Activated CD8-positive, alpha-beta memory T cell treated with anti-CD3 and anti-CD28 coated beads for 1 hour (primary cell): ENCODE measurements around the gene PCDH9.

Experiments
- DNase-seq, 2 donors: peaks; one replicate each; pipeline ENCODE4 v3.0.0-alpha.2; 2020; ENCODE audit warnings: low read depth in 1 of 2; ENCODE audit errors: extremely low read depth in 1 of 2

The PCDH9 gene

DNA sequence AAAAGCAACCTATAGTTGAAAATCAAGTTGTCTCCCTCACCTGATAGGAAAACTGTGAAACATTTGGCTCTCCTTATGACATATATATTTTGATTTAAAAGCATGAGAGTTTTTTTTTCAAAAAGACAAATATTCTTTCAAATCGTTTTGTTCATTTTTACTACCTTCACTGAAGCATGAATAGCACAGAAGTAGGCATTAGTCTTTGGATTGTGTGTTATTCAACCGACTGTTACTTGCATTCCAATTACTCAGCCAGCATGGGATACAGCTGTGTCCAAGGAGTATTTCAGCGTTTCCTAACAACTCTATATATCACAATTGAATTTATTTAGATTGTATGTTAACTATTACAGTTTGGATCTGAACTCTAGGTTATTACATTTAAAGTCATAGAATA lies 135.2 kb downstream of the PCDH9 start:
- no peak for DNase-seq

DNA sequence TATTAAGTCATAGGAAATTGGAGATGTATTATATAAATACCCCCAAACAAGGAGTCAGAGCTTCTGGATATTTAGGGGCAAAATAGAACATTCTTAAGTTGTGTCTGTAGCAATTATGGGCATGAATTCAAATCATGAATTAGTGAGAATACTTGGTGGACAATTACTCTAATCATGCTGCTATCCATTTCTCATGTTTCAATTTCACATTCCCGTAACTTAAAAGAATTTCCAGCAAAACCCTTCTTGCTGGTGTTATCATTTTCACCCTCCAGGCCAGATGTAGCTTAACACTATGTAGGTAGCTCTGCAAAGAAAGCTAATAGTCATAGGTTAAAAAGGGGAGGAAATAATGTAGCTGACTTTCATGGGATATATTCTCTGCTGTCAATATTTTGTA lies 136.1 kb downstream of the PCDH9 start:
- no peak for DNase-seq

DNA sequence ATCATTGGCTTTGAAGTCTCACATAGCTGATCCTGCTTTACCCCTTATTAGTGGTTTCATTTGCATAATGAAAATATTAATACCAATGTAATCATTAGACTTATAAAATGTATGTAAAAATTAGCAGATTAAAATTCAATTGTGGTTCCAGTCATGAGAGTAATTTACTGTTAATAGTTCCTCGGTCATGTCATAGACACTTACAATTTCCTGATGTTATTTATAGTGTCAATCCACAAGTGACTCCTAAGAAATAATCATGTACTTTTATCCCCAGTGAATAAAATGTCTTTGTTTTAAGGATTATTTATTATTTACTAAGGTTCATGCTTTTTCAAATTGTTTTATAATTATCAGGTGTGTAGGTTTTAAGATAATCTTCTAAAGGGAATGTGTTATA lies 138.5 kb downstream of the PCDH9 start:
- no peak for DNase-seq

DNA sequence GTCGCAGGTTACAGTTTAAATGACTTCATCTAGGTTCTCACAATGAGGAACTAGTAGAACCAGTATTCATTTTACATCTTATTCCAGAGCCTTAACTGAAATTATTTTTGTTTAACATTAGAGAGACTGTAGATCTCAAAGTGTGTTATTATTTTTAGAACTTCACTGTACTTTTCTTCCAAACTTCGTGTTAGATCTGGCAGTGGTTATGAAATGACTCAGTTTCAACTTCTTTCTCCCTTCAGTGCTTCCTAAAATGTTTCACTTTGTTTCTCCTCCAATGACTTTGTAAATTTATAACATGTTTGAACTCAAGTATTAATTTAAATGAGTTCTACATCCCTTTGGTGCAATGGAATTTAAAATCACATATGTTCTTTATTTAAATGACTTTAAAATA lies 139.3 kb downstream of the PCDH9 start:
- no peak for DNase-seq

DNA sequence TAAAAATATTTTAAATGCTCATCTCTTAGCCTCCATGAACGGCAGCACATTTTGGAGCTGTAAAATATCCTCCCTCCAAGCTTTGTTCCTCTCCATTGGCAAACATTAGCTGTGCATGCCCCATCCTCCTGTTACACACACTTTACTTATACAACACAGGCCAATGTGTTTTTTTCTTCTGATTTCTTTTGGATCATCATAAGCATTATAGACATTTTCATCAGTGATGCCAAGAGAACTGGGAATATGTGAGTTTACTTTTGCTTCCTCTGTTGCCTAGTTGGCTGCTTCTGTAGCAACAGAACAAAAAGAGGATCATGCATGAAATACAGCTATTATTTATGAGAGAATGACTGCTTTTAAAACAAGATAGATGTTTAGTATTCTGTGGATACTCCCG lies 142.6 kb downstream of the PCDH9 start:
- no peak for DNase-seq

DNA sequence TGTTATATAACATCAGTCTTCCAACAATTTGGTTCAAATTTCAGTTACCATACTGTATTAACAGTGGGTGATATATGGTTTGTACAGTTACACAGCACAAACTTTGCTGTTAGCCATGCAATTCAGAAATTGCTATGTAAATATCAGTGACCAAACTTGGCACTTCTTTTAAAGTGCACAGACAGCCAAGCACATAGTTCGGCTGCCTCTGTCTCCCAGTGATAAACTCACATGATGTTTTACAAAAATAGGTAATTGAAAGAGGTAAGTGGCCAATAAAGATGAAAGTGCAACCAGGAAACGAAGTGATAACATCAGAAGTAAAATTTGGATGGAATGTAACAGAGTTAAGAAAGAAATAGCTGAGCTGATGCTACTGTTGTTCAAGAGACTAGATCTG lies 143.9 kb downstream of the PCDH9 start:
- no peak for DNase-seq

DNA sequence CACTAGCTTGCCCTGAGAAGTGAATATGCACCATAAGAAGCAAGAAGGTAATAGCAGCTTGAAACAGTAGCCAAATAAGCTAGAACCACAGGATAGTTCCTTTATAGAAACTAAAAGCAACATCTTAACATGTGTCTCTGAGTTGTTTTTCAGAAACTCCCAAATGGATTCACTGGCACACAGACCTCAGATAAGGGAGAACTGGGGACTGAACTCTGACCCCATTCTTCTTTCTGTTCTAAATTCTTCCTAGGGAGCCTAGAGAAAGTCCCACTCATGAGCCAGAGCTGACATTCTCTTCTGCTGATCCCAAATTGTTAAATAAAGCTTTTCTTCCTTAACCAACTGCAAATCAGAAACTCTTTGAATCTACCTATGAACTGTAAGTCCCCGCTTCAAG lies 146.1 kb downstream of the PCDH9 start:
- no peak for DNase-seq

DNA sequence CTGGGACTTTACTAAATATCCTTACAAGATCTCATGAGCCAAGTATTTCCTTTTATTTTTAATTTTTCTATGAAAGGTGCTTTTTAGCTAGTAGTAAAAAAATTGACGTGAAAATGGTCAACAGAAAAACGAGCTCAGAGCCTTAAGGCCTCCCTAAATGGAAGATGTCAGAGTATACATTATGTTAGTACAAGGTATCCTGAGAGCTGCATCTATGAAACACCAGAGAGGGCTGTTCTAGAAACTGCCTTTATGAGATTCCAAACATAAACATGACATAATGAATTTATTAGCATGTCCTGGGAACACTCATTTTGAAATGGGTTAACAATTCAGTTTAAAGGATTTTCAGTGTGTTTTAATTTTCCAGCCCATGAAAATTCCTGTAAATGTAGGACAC lies 146.6 kb downstream of the PCDH9 start:
- no peak for DNase-seq

DNA sequence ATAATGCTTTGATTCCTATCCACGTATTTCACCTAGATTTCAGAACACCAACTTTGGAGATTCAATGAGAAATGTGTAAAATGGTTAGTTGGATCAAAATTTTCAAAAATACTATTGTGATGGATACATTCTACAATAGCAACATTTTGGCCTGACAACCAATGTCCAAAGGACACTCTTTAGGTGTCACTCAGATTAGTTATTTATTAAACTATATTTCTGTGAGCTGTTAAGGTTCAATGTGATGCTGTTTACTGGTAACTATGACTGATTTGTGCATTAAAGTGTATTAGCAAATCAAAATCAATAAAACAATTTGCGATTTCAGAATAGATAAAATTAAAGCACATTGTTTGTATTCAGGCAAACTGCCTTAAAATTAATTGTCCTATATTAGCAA lies 149.8 kb downstream of the PCDH9 start:
- no peak for DNase-seq

DNA sequence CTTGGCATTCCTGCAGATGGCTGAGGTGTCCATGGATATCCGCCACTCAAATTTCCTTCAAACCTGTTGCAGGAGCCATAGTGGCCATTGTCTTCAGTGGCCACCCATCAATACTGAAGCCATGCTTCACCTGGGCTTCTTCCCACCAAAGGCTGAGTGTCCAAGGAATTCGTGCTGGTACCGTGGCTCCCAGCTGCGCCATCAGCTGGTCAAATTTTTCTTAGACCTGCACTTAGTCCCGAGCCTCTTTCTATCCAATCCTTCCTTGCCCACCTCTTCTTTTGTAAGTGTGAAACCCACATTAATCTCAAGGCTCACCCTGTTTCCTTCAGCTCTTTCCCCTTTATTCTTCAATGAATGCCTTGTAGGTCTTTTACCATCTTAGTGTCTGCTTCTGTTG lies 152.1 kb downstream of the PCDH9 start:
- DNase-seq: no peak

DNA sequence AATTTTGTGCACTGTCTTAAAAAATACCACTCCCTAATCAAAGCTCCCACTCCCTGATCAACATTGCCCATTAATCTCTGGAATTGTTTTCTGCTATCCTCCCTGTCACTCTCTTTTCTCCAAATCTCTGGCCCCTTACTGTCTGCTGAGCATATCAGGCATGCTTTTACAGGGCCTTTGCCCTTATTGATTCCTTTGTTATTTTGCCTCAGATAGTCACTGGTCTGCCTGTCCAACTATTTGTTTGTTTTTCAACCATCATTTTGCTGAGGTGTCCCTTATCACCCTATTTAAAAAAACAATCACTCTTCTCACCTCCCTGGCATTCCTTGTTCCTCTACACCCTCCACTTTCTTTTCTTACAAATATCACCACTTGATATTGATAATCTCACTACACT lies 153.0 kb downstream of the PCDH9 start:
- DNase-seq: no peak

DNA sequence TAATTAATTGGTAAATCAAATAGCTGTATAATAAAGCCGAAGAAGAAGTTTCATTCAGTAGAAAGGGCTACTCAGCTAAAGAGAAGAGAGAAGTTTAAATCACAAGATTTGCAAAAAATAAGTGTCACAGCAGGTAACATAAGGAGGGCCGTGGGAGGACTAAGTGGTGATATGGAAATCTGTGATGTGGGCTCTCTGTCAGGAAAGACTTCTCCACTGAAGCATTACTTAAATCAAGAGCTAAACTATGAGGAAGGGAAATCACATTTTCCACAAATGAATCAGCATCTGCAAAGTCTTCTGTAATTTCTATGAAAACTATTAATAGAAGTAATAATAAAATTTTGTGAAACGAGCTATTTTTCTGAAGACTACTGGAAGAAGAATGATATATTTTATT lies 153.8 kb downstream of the PCDH9 start:
- no peak for DNase-seq

DNA sequence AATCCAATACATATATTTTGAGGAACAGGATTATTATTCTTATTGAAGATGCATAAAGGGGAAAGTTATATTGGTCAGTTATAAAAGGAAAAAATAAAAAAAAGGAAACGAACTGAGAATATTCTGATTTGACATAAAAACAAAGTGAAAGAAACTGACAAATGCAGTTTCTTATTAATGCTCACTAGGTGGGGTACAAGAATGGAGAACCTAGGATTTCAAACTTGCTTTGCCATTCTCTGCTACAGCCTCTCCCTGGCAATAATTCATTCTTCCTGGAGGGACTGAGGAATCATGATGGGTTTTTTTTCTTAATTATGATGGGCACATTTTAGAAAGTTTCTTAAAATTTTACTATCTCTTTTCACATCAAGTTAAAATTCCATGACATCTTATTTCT lies 154.9 kb downstream of the PCDH9 start:
- no peak for DNase-seq

DNA sequence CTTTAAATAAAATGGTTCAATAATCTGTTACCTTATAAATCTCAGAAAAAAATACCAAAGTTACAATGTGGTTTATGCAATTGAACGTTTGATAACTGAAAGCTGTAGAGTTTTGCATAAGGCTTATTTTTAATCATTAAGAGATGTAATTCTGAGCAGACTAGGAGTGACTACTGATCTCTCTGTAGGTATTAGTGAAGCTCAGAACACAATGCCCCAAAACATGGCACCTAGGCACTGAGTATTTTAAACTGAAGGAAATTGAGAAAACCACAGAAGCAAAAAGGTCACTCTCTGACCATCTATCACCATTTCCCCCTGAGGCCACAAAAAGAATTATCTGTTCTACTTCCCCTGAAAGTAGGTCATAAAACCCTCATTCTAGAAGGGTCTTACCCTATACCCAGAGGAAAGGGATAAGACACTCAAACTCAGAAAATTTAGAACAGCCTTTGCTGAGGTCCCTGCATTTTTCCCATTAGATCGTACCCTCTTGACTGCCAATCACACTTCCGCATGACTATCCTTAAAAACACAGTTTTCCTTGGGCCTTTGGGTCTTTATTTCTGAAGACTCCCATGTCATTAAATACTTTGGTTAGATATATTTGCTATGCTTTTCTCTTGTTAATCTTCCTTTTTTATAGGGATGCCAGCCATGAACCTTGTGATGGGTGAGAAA lies 158.1 kb downstream of the PCDH9 start:
- DNase-seq: no peak

DNA sequence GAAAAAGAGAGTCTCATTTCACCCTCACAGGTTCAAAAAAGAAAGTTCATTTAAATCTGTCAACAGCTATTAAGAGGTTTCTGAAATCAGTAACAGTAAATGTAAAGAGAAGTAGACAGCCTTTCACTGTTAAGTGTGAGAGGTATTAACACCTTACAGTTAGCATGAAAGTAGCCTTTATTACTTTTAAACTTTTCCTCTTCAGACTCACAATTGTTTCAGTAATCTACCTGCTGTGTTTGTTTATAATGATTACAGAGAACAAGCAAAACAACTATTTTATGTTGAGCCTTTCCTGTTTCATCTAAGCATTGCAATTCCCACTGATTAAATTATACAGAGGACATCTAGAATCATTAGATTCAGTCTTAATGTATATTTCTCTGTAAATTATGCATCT lies 159.8 kb downstream of the PCDH9 start:
- no peak for DNase-seq

DNA sequence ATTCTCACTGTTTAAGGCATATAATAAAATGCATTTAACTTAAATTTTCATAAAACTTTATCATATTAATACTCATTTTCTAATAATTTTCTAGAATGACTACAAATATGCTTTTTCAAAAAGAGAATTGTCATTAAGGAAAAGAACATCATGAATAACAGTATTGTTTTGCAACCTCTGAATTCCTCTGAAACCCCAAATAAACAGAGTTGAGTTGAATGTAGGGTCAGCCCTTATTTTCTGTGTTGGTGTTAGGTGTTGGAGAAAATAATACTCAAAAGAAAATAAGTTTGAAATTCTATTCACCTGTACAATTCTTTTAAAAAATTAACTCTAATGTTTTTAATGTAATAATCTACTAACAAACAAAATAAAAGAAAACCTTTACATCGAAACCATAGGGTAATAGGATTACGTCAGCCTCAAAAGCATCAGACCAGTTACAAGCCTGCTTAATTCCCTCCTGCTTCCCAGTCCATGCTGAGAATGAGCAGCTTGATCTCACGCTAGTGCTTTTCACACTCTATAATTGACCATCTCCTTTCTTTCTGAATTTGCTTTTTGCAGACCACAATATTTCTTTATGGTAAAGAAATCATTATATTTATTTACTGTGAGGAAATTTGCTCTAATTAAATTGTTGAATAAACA lies 160.9 kb downstream of the PCDH9 start:
- DNase-seq: no peak

DNA sequence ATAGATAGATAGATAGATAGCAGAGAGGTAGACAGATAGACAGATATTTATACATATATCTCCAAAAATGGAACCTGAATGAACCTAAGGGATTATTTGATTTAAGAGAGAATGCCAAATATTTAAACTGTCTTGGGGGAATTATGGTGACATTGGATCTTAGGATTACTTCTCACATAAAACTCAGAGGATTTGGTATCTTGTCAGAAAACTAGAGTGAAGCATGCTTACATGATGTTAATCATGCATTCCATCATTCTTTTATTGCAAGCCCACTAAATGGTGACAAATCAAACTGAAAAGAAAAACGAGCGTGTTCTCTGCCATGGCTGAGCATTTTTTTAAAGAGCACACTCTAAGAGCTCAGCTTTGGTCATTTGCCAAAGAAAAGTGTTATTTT lies 165.2 kb downstream of the PCDH9 start:
- no peak for DNase-seq

DNA sequence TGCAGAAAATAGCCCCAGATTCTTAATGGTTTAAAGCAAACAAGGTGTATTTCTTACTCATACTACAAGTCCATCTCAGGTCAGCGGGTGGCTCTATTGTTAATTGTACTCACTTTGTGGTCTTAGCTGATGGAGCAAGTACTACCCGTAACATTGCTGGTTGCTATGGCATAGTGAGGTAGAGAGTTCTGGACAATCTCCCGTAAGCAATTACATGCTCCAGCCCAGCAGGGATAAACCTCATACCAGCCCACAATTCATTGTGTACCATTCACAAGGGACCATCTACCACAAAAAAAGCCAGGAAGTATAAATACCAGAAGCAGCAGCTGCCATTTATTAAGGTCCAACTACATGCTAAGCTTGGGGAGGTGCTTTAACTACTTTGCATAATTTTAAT lies 167.1 kb downstream of the PCDH9 start:
- no peak for DNase-seq

DNA sequence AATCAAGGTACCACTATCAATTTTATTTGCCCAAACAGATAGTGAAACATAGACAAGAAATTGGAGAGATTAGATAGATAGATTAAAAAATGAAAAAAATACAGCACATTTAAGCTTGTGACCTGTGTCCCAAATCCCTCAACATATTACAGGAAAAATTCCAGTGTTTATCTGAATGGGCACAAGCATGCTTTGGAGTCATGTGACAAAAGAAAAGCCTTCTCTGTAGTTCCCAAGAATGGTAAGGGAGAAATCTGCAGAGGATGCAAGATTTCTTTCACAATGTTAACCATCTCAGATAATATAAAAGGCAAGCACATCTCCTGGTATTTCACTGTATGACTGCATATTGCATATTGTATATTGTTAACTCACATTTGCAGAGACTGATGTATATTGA lies 168.0 kb downstream of the PCDH9 start:
- DNase-seq: no peak

DNA sequence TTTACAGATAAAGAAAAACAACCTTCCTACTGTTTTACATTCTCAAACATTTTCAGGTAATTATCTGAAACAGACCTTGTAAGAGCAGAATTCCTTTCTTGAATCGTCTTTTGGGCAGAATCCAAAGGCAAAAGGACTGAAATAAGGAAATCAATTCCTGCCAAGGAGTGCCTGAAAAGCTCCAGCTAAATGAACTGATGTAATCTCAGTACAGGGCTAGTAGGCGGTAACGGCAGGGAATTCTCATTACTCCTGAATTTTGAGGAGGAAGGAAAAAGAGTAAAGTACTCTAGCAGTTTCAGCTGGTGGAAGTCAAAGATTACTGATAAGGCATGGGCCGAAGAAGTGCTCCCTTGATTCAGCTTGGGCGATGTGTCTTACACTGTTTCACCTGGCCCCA lies 168.4 kb downstream of the PCDH9 start:
- DNase-seq: no peak

DNA sequence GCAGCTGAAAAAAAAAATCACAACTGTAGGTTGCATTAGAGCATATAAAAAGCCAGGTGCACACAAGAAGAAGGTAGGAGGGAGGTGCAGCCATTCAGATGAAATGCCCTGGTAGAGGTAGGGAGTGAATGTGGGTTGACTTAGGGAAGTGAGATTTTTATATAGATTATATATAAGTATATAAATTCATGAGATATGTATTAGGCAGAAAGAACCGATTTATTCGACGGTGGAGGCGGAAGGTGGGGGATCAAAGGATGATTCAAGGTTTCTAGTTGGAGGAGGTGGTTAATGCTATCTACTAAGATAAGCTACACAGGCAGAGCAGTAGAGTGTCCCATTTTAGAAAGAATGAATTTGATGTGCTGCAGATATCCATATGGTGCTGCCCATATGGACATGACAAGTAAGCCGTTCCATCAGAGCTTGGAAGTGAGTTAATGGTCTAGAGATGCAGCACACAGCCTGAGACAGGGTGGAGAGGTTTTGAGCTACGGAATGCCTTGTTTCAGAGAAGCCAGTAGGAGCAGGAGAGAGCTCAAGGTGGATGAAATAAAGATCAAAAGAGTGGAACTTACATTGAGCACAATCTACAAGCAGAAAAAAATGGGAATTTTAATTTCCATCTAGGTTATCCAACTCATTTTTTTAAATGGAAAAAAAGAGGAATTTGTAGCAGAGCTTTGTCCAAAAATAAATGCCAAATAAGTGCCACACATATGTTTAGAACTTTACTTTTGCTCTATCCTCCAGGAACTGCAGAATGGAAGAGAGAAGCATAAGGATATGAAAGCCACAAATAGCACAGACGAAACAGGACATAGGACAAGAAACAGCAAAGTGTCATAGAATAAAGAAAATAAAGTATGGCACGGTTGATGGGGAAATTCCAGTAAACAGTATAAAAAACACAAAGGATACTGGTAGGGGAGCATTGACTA lies 177.3 kb downstream of the PCDH9 start:
- no peak for DNase-seq

DNA sequence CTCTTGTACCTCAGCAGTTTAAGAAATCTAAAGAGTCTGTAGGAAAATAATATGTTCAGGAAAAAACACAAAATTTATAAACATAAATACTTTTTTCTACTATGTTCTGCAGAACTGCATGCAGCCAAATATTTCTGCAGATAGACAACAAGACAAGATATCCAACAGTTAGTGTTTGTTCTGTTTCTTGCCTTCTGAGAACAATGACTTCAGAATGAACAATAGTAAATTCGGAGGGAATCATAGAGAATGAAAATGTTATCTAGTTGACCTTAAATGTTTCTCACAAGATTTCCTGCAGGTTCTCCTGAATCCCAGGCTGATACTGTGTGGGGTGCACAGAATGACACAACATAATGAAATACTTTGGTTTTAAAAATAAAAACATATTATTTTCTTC lies 180.4 kb downstream of the PCDH9 start:
- DNase-seq: no peak
